Measurements from ENCODE around the gene RBCK1.
A peak's percentile ranks its signal among the peaks of the same experiment; 100 is the strongest.

Gene RBCK1

GRCh38 chr20:407133-407952 lies 756 bp upstream of the RBCK1 start:
- Histone ChIP-seq H3K4me1 (ENCODE audit: insufficient read depth, poor library complexity, severe bottlenecking) (peaks cover 24% of the 10 kb centered on the region), H3K4me3 (ENCODE audit: severe bottlenecking) (peak overlapping the region; percentile 81), H3K27ac (ENCODE audit: poor library complexity, severe bottlenecking) (peak overlapping the region; percentile 96), H3K9me3 (ENCODE audit: severe bottlenecking) (peaks cover 2% of the 10 kb centered on the region), H3K36me3 (ENCODE audit: low read depth) (peaks cover 33% of the 10 kb centered on the region), H3K27me3 (ENCODE audit: insufficient read depth, poor library complexity, severe bottlenecking) (no peaks in the 10 kb centered on the region)
- TF ChIP-seq CTCF (IDR thresholded peaks at IDR 0.05; ENCODE audit: poor library complexity, severe bottlenecking) = peak; percentile 36
- no peak for DNase-seq (ENCODE audit: low spot score)
- ATAC-seq (ENCODE audit: low read depth) = peak; percentile 84

- Histone ChIP-seq H3K36me3 (ENCODE audit: low read depth) (peaks cover 51% of the 10 kb centered on the region), H3K4me1 (ENCODE audit: insufficient read depth, poor library complexity, severe bottlenecking) (peaks cover 25% of the 10 kb centered on the region), H3K9me3 (ENCODE audit: severe bottlenecking) (no peaks in the 10 kb centered on the region), H3K27me3 (ENCODE audit: insufficient read depth, poor library complexity, severe bottlenecking) (no peaks in the 10 kb centered on the region), H3K4me3 (ENCODE audit: severe bottlenecking) (peak overlapping the region; percentile 81), H3K27ac (ENCODE audit: poor library complexity, severe bottlenecking) (peak overlapping the region; percentile 96)
- ATAC-seq (ENCODE audit: low read depth) = peak; percentile 3; the same call in 1 of the 3 replicates
- DNase-seq (ENCODE audit: low spot score) = no peak
- TF ChIP-seq CTCF (IDR thresholded peaks at IDR 0.05; ENCODE audit: poor library complexity, severe bottlenecking) = no peak
Observed at GRCh38 chr20:408843-409696, 971 bp downstream of the RBCK1 start.

GRCh38 chr20:409697-410559 lies 1.8 kb downstream of the RBCK1 start:
- no peak for TF ChIP-seq CTCF (IDR thresholded peaks at IDR 0.05; ENCODE audit: poor library complexity, severe bottlenecking)

GRCh38 chr20:412081-412480 lies 4.0 kb downstream of the RBCK1 start:
- no peak for ATAC-seq (ENCODE audit: low read depth)
- peaks cover 21% of the 10 kb centered on the region for H3K4me1 ChIP-seq (ENCODE audit: insufficient read depth, poor library complexity, severe bottlenecking)
- no peak overlapping the region for H3K27ac ChIP-seq (ENCODE audit: poor library complexity, severe bottlenecking)
- no peaks in the 10 kb centered on the region for H3K9me3 ChIP-seq (ENCODE audit: severe bottlenecking)
- no peak overlapping the region for H3K4me3 ChIP-seq (ENCODE audit: severe bottlenecking)
- no peak for DNase-seq (ENCODE audit: low spot score)
- no peaks in the 10 kb centered on the region for H3K27me3 ChIP-seq (ENCODE audit: insufficient read depth, poor library complexity, severe bottlenecking)
- no peak for TF ChIP-seq CTCF (IDR thresholded peaks at IDR 0.05; ENCODE audit: poor library complexity, severe bottlenecking)
- H3K36me3 ChIP-seq (ENCODE audit: low read depth) = peaks cover 78% of the 10 kb centered on the region

More at GRCh38 chr20:409697-410559, 1.8 kb downstream of the RBCK1 start:
- Histone ChIP-seq H3K36me3 (ENCODE audit: low read depth) (peaks cover 59% of the 10 kb centered on the region), H3K4me1 (ENCODE audit: insufficient read depth, poor library complexity, severe bottlenecking) (peaks cover 25% of the 10 kb centered on the region), H3K4me3 (ENCODE audit: severe bottlenecking) (peak overlapping the region; percentile 81), H3K27ac (ENCODE audit: poor library complexity, severe bottlenecking) (peak overlapping the region; percentile 96), H3K27me3 (ENCODE audit: insufficient read depth, poor library complexity, severe bottlenecking) (no peaks in the 10 kb centered on the region), H3K9me3 (ENCODE audit: severe bottlenecking) (no peaks in the 10 kb centered on the region)
- ATAC-seq (ENCODE audit: low read depth) (no peak), DNase-seq (ENCODE audit: low spot score) (no peak)

All from RWPE2 (cell line).